ENCODE measurements around the gene ZCRB1.

Gene ZCRB1

DNA sequence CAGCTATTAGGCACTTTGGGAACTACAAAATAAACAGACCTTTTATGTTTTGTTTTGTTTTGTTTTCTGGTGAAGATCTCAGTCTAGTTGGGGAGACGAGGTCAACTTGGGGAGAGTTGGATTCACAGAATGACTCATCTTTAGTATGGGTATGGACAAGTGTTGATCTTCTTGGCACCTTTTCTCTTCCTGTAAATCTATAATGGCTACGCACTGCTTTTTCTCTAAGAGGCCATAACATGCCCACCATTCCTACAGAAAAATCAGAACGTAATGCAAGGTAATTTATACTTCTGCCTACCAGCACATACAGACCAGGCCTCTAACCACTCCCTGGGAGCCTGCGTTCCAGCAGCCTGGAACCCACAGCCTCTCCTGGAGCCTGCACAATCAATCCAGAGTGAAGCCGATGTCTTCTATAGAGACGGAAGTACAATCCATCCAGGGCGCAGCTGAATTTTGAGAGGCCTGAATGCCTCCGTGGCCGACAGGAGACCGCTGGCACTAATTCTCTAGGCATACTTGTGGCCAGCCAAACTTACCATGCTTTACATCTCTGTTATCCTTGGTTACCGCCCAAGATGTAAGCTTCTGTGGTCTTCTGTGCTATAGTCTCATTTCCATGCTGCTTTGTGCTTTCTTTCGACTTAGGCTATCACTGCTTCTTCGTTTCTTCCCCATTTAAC lies 790 bp upstream of the ZCRB1 start:
- DNase-seq, result peak; percentile 34

DNA sequence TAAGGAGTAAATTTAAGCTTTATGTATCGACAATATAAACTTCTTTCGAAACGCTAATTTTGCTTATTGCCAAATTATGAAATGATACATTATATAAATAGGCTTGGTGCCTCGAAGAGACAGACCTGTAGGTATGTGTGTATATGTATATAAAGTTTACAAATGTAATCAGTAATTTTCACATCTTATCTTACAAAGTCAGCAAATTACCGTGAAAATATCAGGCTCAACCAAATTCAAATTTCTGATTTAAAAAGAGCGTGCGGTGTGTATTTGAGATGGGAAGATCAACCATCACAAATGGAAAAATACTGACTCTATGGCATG lies 605 bp downstream of the ZCRB1 start:
- DNase-seq, result no peak

DNA sequence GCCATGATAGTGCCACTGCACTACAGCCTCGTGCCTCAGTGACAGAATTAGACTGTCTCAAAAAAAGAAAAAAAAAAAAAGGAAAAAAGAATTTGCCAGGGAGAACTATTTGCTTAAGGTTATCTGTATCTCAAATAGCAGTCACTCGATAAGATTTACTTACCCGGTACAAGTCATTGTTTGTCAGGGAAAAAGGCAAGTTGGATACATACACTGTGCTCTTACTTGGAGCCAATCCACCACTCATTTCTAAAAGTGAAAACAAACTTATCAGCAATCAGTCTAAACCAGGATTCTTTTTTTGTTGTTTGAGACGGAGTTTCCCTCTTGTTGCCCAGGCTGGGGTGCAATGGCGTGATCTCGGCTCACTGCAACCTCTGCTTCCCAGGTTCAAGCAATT lies 2.0 kb downstream of the ZCRB1 start:
- no peak for DNase-seq

DNA sequence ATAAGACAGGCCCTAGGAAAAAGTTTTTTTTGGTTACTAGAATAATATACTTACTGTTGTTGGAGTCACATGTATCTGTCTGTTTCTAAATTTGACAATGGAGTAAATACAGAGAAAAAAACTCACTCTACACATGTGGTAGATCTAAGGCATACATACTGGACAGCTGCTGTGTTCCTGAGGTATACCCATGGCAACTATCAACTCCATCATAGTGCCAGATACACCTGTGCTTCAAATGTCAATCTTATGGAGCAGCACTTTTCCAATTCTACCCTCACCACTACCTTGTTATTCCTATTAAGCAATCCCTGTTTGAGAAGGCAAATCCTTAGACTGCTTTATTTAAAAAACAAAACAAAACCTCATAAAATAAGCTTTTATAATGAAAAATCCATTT lies 3.3 kb downstream of the ZCRB1 start:
- no peak for DNase-seq

DNA sequence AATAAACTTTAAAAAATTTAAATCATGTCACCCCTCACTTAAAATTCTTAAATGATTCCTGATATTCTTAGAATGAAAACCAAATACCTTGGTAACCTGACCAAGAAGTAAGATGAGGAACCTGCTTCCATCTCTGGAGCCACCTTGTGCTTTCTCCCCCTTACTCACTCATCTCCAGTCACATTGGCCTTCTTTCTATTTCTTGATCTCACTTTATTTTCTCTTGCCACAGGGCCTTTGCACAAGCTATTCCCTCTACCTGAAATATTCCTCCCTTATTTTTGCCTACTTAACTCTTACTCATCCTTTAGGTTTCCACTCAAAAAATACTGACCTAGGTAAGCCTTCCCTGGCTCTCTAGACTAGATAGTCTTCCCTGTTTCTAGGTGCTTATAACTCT lies 5.1 kb downstream of the ZCRB1 start:
- no peak for DNase-seq

DNA sequence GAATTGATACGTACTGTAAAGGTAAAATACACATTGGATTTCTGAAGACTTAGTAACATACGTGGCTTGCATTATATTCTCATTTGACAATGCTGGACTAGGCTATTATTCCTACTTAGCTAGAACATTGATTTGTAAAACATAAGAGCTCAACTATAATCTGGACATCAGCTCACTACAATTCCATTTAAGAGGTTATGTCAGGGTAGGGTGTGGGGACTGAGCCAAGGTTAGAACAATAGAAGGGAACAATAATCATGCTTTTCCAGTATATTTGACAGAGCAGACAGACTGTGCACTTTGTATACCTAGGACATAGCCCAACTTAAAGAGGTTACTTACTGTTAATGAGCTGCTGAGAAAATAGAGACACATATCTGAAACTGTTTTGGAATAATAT lies 10.8 kb downstream of the ZCRB1 start:
- no peak for DNase-seq

DNA sequence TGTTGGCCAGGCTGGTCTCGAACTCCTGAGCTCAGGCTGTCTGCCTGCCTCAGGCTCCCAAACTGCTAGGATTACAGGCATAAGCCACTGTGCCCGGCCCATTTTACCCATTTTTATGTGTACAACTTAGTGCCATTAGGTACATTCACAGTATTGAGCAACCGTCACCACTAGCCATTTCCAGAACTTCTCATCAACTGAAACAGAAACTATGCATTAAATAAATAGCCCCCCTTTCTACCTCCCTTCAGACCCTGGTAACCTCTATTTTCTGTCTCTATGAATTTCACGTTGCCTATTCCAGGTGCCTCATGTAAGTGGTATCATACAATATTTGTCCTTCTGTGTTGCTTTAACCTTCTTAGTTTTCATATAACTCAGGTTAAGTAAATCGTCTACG lies 15.9 kb downstream of the ZCRB1 start:
- no peak for DNase-seq

DNA sequence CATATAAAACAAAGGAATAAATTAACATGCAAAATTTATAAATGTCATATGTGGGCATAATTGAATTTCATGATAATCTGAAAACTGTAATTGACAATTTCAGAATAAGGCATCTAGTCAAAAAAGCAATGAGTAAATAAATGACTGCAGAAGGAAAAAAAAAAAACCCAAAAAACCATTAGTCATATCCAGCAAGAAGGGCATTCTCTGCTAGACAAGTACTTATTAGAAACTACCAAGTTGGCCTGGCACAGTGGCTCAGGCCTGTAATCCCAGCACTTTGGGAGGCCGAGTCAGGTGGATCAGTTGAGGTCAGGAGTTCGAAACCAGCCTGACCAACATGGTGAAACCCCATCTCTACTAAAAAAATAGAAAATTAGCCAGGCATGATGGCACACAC lies 17.5 kb downstream of the ZCRB1 start:
- no peak for DNase-seq

DNA sequence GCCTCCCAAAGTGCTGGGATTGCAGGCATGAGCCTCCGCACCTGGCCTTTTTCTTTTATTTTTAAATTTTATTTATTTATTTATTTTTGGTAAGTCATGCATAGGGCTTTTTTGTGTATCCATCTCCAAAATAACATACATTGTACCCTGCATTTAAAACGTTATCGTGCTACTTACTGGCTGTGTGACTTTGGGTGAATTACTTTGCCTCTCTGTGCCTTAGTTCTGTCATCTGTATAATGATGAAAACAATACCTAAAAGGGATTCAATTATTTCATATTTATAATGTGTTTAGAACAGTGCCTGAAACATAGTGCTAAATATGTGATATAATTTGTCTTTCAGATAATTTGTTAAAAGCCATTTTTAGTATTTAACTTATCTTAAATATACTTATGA lies 19.6 kb downstream of the ZCRB1 start:
- no peak for DNase-seq

DNA sequence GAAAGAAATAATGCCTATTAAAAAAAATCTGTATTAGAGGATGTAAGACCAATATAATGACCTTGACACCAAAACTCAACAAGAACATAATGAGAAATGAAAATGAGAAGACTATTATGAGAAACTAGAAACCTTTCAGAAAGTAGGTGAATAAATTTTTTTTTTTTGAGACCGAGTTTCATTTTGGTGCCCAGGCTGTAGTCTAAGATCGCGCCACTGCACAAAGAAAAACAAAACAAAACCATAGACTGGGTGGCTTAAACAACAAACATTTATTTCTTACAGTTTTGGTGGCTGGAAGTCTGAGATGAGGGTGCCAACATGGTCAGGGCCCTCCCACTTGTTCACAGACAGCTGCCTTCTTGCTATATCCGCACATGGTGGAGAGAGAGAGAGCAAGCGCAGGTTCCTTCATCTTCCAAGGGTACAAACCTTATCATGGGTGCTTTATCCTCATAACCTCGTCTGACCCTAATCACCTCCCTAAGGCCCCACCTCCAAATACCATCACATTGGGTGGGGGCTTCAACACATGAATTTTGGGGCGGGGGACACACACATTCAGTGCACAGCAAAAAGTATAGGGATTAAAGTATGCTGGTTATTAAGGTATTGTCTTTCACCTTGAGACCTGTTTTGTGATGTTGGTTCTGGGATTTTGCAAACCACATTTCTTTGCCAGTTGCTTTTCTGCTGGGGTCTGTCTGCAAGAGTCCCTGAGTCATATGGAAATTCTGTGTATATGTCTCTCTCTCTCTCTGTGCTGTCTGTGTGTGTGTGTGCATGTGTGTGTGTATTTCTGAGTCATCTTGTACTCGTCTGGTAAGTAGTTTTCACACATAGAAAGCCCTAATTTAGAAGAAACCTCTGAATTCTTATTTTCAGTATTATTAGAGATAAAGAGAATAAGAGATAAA lies 26.2 kb downstream of the ZCRB1 start:
- peak; percentile 77 for DNase-seq

DNA sequence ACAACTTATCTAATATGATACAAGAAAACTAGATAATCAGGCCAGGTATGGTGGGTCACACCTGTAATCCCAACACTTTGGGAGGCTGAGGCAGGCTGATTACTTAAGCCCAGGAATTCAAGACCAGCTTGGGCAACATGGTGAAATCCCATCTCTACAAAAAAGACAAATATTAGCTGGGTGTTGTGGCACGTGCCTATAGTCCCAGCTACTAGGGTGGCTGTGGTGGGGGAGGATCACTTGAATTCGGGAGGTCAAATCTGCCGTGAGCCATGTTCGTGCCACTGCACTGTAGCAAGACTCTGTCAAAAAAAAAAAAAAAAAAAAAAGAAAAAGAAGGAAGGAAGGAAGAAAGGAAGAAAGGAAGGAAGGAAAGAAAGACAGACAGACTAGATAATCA lies 27.0 kb downstream of the ZCRB1 start:
- no peak for DNase-seq

DNA sequence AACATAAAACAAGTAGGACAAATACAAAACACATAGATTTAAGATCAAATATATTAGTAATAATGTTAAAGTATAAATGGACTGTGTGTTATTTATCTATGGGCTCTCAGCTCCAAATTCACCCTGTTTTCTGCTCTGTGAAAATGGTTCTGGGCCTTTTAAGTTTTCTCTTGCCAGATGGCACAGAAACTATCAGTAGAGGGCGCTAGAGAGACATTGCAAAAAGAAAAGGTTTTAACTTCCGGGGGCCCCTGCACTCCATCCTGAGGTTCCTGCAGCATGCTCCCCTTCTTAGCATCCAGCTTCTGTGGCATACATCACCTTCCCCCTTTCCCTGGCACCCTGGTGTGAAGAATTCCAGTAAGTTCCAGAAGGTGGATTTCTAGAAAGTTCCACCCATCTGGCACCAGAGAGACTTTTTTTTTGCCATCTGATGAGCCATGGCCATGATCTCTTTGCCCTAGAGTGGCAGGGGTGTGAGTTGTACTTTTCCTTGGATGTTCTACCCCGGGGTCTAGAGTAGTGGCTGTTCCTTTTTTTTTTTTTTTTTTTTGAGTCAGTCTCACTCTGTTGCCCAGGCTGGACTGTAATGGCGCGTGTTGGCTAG lies 29.3 kb downstream of the ZCRB1 start:
- no peak for DNase-seq

DNA sequence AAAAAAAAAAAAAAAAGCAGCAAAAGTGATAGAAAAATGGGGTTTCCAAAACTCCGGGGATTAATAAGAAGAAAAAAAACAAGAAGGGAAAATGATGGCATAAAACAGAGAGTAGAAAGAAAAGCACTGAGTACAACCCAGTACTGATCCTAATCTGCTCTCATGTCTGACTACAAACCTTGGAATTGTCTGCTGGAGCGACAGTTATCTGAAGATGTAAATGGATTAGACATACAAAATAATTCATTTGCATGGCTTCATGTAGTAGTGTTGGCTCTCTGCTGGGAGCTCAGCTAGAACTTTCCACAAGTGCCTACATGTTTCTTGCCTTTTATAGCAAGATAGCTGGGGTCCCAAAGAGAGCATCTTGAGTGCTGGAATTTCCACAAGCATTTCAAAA lies 34.2 kb downstream of the ZCRB1 start:
- DNase-seq, result no peak

DNA sequence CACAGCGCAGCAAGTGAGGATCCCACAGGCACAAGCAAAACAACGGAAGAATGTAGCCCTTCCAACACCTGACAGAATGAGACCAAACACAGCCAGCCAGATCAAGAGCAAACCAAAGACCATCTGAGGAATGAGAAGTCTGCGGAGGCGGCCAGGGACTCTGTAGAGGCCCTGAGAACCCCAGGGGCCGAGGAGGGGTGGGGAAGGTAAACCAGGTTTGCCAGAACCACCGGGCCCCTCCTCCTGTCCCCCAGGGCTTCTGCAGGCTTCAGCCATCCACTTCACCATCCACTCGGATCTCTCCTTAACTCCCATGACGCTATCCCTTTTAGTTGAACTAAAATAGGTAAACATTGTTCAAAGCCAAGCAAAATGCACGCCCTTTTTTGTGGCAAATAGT lies 37.4 kb downstream of the ZCRB1 start:
- DNase-seq, result no peak

DNA sequence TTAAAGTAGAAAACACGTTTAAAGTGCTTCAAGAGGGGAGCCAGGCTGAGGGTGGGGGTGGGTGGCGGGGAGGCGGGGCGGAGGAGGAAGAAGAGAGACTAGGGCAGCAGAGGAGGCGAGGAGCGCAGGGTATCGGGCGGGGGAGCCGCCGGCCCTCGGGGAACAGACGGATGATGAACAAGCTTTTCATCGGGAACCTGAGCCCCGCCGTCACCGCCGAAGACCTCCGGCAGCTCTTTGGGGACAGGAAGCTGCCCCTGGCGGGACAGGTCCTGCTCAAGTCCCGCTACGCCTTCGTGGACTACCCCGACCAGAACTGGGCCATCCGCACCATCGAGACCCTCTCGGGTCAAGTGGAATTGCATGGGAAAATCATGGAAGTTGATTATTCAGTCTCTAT lies 39.2 kb downstream of the ZCRB1 start:
- DNase-seq, result no peak

DNA sequence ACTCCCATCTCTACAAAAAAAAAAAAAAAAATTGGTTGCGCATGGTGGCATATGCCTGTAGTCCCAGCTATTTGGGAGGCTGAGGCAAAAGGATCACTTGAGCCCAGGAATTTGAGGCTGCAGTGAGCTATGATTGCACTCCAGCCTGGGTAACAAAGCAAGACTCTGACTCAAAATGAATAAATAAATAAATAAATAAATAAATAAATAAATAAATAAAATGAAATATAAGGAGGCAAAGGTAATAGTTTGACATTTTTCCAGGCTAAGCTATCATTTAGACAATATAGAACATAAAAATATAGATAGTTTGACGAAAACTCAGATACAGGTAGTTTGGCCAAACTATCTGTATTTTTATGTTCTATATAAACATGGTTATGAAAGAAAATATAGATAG lies 40.5 kb downstream of the ZCRB1 start:
- DNase-seq, result no peak

DNA sequence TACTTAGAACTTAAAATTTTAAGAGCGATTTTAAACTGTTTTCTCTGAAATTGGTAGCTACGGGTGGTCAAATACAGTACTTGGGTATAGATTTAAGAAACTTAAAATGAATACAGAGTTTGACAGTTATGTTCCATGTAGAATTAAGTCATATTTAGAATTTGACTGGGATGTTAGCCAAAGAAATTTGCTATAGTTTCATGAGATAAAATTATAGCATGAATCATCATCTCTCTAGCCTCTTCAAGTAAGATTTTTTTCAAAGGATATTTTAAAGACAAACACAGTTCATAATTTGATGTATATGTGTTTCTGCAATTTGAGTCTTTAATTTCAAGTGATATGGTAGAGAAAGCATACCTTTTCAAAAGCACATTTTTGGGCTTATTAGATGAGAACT lies 41.0 kb downstream of the ZCRB1 start:
- DNase-seq, result no peak

DNA sequence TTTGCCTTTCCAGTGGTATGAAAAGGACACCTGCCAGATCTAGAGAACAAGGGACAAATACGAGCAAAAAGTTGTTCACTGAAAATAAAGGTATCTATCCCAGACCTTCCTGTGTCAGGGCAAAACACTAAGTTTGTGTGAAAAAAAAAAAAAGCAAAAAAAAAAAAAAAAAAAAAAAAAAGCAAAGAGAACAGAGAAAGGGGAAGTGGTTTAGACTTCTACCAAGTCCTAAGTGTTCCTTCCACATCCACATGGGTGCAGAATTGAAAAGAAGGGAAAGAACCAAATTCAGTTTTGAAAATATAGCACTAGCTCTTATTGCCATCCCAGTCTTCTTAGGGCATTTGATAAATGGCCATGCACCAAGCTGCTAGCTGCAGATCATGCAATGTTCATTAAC lies 41.7 kb downstream of the ZCRB1 start:
- no peak for DNase-seq

DNA sequence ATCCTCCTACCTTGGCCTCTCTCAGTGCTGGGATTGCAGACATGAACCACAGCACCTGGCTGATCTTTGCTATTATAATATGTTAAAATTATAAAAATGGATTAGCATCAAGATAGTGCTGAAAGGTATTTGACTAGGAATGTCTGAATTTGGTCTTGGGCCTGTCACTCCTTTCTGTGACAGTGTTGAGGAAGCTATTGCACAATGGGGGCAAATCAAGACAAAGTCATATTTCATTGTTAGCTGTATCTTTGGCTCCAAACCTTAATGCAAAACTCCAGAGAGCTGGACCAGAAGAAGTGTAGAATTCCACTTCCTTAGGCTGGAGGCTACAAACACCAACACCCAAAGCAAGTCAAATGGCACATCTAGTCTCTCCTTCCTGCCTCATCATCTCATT lies 42.2 kb downstream of the ZCRB1 start:
- DNase-seq, result no peak

DNA sequence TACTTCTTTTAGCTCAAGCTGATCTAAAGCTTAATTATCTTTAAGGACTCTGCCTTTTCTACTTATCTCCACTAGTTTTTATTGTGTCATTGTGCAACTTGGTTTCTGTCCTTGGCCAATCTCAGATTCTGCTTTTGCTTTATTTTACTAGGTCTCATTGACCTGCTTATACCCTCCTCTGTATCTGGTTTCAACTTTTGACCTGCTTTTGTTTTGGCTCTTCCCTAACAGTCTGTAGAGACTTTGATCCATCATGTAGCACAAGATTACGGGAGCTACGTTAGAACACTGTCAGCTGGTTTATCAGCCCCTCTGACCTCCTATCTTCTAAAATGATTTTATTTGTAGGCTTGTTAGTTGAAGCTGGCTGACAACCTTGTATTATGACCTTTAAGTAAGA lies 43.6 kb downstream of the ZCRB1 start:
- no peak for DNase-seq

DNA sequence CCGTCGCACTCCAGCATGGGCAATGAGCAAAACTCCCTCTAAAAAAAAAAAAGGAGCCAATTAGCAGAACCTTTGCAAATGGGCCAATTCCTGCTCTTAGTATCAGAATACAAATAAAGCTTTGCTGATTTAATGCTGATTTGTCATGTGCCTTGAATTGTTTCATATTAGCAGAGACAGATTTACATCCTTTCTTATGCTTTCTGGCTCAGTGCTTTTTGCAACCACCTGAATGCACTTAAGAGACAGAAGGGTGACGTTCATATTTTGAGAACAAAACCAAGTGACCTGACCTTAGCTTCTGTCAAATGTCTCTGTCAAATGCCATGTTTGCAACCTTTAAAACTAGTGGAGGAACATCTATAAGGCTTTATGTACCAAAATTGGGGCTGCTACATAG lies 44.0 kb downstream of the ZCRB1 start:
- no peak for DNase-seq

DNA sequence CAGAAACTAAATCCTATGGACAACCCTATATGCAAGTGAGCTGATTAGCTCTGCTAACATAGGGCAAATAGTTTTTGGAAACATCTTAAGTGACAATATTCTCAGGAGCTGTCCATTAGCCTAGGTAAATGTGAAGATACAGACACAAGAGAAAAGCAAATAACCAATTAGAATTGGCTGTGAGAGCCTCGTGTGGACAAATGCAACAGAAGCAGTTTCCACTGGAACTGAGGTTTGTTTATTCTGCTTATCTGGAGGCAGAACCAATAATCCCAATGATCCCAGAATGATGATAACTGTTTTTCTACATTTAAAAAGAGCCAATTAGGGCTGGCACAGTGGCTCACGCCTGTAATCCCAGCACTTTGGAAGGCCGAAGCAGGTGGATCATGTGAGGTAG lies 44.6 kb downstream of the ZCRB1 start:
- DNase-seq, result no peak

DNA sequence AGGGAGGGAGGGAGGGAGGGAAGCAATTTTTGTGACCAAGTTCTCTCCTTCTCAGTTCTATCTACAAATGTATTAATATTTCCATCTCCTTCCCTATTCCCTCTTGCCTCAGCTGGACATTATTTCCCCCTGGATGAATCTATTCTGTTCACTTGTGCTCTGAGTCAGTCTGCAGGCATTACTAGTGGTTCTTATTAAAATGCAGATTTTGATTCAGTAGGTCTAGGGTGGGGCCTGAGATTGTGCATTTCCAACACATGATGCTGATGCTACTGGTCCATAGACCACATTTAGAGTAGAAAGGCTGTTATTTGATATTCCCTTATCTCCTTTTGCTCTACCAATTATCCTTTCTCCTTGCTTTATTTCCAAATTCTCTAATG lies 47.8 kb downstream of the ZCRB1 start:
- no peak for DNase-seq

DNA sequence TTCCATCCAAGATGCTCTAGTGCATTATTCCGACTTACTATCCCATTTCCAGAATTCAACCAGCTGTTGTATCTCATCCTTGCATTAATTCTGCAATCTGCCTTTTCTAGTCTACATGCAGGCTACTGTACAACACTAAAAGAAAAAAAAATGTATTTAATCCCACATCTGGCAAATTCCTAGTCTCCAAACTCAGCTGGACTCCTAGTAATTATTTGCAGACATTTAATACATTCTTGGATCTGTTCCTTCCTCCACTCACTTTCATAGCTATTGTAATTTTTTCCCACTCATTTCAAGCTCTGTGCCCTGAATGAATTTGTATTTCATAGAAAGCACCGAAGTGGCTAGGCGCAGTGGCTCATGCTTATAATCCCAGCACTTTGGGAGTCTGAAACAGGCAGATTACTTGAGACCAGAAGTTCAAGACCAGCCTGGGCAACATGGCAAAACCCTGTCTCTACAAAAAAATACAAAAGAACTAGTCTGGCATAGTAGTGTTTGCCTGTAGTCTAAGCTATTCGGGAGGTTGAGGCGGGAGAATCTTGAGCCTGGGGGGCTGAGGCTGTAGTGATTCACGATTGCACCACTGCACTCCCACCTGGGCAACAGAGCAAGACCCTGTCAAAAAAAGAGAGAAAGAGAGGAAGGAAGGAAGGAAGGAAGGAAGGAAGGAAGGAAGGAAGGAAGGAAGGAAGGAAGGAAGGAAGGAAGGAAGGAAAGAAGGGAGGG lies 48.3 kb downstream of the ZCRB1 start:
- no peak for DNase-seq

Measured in stimulated activated CD8-positive, alpha-beta memory T cell treated with anti-CD3 and anti-CD28 coated beads, Interleukin-4, amount 100 ng/mL, for 48 hours (primary cell).